SK-N-DZ (cell line): Measurements from ENCODE around the gene CNIH3.

Experiments used
- DNase-seq: peaks from one replicate; pipeline ENCODE4 v3.0.0-alpha.2; 2015; ENCODE audit warnings: low spot score

CNIH3 gene

DNA sequence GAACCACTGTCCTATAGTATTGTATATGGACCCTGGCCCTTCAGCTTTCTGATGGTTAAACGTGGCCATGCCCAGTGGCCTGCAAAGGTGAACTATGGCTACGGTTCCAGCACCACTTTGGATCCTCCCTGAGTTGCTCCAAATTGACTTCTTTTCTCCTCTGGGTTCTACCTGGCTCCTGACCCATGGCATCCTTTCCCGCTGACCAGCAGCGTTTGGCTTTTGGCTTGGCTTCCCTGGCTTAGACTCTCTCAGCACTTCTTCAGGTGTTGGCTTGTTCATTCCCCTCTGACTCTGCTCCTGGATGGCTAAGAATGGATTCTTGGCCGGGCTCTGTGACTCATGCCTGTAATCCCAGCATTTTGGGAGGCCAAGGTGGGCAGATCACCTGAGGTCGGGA is 152.9 kb downstream of the CNIH3 start:
- DNase-seq: no peak

DNA sequence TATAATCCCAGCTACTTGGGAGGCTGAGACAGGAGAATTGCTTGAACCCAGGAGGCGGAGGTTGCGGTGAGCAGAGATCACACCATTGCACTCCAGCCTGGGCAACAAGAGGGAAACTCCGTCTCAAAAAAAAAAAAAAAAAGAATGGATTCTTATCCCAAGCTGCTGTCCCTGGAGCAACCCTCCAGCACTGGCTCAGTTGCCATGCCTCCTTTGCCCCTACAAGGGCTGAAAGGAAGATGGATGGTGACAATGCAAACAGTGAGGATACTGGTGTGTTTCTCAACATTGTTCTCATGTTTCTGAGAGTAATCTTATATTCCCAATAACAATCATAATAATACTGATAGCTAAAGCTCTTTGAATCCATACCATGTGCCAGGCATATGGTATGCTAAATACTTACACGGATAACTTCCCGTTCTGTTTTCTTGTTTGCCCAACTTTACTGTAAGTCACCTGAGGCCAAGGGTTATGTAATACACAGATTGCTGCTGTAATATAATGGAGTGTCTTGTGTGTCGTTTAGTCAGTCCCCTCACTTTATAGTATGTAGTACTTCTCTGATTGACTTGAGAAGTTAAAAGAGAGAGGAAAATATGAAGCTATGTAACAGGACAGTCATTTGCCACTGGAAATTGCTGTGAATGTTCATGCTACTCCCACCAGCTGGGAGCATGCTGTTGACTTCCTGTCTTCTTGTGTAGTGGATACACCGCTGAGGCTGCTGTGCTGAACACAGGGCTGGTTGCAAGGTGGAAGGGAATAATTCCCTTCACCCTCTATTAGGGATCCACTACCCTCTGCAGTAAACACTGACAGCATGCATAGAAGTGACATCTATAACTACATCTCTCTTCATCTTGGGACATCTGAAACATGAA is 153.6 kb downstream of the CNIH3 start:
- no peak for DNase-seq

DNA sequence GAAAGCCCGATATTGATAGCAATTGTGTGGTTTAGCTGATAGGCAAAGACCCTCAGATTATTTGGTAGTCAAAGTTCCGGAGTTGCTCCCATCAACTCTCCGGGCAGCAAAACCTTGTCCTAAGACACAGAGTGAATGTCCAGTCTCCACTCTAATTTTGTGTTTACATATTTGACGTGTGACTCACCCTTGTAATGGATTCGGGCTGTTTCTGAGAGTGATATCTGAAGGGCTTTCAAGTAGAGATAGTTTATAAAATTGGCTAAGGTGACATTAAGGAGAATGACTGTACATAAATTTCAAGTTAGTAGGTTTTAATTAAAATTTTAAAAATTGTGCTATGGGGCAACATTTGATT is 154.2 kb downstream of the CNIH3 start:
- no peak for DNase-seq

DNA sequence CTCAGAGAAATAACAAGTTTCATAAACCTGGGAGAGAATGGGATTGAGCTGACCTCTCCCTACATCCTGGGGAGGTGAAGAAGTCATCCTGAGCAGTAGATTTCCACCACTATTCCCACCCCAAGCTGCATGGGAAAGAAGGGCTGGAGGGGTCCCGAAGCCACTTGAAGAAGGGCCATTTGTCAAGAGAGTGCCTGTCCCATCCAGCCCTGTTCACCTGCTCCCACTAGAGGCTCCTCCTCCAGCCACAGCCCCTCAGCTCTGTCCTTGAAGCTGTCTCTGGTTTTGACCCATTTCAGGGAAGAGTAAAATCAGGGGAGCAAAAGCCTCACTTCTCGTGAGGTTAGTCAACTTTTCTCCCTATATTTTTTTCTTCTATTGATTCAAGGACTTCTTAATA is 157.5 kb downstream of the CNIH3 start:
- DNase-seq: no peak

DNA sequence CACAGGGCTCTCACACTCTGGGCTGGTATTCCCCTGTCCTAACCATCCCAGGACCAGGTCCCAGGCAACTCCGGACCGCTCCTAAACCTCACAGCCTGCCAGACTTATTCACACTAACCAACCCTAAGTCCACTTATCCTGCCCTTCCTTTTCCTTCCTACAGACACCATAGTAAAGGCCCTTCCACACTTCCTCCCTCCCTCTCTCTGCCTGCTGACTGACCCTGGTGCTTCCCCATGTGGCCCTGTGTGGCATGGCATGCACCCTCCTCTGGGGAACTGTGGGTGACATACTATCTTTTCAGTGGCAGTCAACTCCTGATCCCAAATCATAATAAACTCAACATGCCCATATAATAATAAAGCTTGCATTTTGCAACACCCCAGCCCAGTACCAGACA is 158.3 kb downstream of the CNIH3 start:
- no peak for DNase-seq

DNA sequence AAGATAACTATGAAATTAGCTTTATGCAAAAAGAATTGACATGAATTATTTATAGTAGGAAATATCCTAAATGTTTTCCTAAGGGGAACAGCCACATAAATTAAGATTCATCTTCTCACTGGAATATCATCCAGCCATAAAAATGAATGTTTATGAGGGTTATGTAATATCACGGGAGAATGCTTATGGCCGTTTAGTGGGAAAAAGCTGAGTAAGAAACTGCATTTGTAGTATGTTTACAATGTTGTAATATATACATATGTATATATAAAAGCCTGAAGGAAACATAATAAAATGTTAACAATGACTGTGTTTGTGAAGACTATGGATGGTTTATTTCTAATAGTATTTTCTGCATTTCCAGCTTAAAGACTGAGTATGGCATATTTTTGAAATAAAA is 161.1 kb downstream of the CNIH3 start:
- no peak for DNase-seq

DNA sequence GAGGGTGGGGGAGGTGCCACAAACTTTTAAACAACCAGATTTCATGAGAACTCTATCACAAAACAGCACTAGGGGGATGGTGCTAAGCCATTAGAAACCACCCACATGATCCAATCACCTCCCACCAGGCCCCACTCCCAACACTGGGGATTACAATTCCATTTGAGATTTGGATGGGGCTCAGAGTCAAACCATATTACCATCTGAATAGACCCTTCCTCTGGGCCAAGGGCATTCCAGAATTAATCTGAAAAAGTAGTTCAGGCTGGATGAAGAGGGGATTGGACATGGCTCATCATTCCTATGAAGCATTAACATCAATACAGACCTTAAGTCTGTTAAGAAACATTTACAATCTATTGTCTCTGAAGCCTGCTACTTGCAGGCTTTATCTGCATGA is 163.4 kb downstream of the CNIH3 start:
- no peak for DNase-seq

DNA sequence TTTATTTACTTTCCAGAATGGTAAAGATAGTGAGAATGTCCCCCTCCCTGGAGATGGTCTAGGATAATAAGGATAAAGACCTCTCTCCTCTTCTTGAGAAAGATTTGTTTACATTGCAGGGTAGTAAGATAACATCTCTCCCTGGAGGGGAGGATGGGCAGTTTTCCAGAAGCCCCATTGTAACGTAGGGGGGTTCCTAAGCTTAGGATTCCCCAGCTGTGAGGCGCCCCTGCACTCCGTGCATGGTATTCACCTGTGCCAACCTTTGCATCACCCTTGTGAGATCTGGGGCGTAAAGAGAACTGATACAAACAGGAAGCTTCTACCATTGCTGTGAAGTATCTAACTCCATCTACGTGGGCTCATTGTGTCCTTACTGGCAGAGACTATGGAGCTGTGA is 164.6 kb downstream of the CNIH3 start:
- DNase-seq: no peak

DNA sequence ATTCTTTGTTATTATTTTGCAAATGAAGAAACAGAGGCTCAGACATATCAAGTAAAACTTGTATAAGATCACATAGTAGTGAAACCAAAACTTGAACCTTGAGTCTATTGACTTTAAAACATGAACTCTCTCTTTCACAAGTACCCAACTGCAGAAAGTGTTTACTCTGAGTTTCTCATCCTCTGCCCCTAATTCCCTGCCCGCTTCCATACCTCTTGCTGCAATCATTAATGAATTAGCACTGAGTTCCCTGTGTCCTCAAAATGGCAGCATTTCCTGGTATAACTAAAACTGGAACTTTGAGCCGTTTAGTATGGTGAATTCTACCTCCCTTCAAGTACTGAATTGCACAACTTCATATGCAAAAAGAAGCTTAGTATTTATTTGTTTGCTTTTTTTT is 165.7 kb downstream of the CNIH3 start:
- DNase-seq: no peak

DNA sequence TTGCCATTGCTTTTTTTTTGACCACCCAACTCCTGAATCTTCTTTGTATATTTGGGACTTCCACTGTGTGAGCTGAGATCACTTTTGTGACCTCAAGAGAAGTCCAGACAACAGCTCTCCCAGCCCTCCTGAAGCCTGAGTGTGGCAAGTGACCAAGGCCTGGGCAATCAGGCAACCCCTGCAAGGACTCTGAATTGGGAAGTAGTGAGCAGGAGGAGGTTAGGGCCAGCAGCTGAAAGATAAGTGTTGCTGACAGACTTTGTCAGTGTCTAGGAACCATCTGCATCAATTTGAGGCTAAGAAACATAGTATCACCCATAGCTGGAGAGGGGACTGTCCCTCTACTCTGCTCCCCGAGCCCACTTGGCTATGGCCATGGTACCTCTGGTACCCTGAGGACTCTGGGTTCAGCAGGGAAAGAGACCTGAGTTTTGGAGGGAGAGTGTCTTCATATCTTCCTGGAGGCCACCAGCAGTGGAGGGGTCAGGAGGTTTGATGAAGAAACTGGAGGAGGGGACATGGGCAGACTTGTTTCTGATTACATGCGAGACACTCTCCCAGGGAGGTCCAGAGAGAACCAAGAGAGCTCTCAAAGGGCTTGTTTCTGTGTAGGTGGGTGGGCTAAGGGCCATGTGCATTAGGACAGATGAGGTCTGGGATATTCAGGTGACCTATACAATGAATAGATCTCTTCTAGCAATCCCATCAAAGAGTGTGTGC is 166.3 kb downstream of the CNIH3 start:
- no peak for DNase-seq

DNA sequence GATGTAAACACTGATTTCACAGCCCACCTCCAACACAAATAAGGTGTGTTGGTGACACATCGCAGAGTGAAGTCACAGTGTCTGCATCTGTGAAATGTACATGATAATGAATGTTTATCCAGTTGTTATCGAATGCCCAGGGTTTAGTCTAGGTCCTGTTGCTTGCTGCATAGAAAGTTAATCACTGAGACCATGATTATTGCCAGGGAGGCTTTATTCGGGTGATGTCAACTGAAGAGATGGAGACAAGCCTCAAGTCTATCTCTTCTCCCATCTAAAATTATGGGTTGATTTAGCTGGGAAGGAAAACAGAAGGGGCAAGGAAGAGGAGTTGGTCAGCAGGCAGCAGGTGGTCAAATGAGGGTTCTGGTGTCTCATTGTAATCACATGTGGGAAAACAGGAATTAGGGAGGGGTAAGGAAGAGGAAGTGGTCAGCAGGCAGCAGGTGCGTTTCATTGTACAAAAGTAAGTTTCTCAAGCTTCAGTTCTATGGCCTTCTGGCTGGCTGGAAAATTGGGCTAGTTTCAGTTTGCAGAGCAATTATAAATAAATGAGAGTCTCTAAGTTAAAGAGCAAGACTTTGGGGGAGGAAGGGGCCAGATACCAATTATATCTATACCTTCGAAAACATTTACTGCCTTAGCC is 167.0 kb downstream of the CNIH3 start:
- DNase-seq: no peak

DNA sequence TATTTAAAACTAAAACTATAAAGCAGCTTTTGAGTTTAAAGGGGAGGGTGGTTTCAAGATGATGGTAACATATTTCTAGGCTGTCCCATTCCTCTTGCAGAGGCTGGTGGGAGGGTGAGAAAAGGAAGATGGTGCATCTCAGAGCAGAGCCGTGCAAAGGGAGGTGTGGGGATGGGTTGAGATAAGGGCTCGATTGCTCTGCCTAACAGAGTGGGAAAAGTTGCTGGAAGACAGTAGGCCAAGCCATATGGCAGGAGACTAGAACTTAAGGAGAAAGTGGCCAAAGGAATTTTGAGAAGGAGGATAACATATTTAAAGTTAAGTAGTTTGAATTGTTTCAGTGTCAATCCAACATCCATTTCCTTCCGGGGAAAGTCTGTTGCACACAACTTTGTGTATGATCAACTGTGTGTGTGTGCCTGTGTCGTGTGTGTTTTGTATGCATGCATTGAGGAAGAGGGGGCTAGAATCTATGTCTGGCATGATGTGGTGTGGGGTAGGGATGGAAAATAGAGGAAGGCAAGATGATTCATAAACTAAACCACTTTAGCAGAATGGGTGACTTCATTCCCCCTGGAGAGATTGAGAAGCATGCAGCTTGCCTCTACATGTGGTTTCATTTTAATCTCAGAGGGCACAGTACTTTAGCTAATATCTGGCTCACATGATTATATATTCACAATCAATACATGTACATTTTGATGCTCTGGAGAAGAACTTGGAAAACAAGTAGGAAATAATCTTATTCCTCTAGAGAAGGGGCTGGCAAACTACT is 168.3 kb downstream of the CNIH3 start:
- no peak for DNase-seq

DNA sequence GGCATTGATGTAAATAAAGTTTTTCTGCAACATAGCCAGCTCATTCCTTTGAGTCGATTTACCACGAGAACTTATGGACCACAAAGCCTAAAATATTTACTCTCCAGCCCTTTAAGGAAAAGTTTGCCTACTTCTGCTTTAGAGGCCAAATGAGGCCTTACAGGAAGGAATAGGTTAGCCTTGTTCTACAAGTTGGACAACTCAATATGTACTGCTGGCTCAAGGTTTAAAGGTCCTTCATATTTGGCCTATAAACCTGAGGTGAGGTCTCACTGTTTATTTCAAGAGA is 168.9 kb downstream of the CNIH3 start:
- DNase-seq: no peak

DNA sequence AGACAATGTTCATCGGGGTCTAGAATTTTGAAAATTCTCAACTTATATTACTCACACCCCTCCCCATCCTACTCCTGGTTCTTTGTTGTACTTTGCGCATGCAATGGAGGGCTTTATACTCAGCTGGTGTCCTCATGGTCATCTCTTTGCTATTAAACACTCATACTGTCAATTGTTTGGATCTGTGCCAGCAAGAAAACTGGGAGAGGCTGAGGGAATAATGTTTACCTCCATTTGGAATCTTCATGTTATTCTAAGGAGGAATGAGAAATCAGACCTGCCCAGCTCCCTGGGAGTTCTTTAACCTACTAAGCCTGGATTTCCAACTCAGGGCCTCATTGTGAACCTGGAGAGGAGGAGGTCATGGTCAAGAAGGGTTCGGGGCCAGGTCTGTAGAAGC is 169.5 kb downstream of the CNIH3 start:
- DNase-seq: no peak

DNA sequence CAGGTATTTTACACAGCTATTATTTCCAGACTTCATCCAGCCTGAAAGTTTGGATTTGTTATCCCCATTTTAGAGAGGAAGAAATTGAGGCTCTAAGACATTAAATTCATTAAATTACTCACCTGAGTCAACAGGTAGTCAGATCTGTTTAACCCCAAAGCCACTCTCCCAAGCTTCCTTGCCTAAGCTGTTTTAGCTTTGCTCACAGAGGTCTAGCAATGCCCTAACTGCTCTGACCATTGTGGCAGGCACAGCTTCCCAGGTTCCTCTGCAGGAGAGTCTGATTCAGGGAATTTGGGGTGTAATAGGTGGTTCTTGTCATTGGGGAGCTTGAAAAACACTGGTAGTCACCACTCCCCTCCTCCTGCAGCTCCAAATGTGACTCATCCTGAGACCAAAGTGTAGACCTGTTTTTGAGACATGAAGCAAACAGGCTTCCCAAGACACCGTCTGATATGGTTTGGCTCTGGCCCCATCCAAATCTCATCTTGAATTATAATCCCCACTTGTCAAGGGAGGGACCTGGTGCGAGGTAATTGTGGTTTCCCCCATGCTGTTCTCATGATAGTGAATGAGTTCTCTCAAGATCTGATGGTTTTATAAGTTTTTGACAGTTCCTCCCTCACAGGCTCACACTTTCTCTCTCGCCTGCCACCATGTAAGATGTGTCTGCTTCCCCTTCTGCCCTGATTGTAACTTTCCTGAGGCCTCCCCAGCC is 170.6 kb downstream of the CNIH3 start:
- no peak for DNase-seq

DNA sequence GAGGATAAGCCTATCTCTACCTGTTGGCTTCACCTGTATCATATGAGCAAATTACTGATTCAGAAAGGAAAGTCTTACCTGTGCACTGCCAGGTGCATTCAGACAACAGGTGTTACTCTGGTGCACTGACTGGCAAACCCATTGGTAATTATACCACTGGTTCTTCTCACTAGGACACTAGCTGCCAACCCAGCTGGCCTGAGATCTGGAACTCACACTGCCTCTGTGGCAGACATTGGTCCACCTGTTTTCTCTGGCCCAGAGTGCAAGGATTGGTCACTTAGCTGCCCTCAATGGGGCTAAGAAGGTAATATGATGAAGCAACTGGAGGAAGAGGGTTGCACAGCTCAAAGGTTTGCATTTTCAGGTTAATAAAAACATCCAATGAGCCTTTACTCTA is 173.2 kb downstream of the CNIH3 start:
- no peak for DNase-seq
